Measurements from ENCODE around the gene KERA. TPM values are rescaled to one million over a fixed set of nuclear protein-coding genes. Genes with fewer than 3 reads are reported as not detected.

Gene KERA
- total RNA-seq, 3 donors from 2014 or later: not detected

- DNase-seq: no peak
- peaks cover 3% of the 10 kb centered on the region for H3K27me3 Mint-ChIP-seq (ENCODE audit: low read depth)
- peaks cover 9% of the 10 kb centered on the region for H3K4me1 Mint-ChIP-seq (ENCODE audit: low read depth)
- H3K4me3 Mint-ChIP-seq: no peak overlapping the region
- H3K36me3 Mint-ChIP-seq (ENCODE audit: insufficient read depth): no peaks in the 10 kb centered on the region
- no peak for ATAC-seq
- no peaks in the 10 kb centered on the region for H3K9me3 Mint-ChIP-seq
Measured at GRCh38 chr12:91009319-91009950, 48.4 kb downstream of the KERA start.

GRCh38 chr12:91007531-91008290 is 50.1 kb downstream of the KERA start:
- Mint-ChIP-seq H3K36me3 (ENCODE audit: insufficient read depth) (no peaks in the 10 kb centered on the region), H3K4me1 (ENCODE audit: low read depth) (peaks cover 9% of the 10 kb centered on the region), H3K9me3 (no peaks in the 10 kb centered on the region), H3K4me3 (no peak overlapping the region), H3K27me3 (ENCODE audit: low read depth) (peaks cover 3% of the 10 kb centered on the region)
- no peak for DNase-seq
- no peak for ATAC-seq

- peaks cover 9% of the 10 kb centered on the region for H3K4me1 Mint-ChIP-seq (ENCODE audit: low read depth)
- H3K27me3 Mint-ChIP-seq (ENCODE audit: low read depth): peaks cover 3% of the 10 kb centered on the region
- H3K36me3 Mint-ChIP-seq (ENCODE audit: insufficient read depth): no peaks in the 10 kb centered on the region
- no peak for DNase-seq
- H3K4me3 Mint-ChIP-seq: no peak within 1 kb of the TSS
- ATAC-seq: no peak
- no peaks in the 10 kb centered on the region for H3K9me3 Mint-ChIP-seq
Measured at GRCh38 chr12:91004872-91005271, 53.0 kb downstream of the KERA start, which contains the start of gene EPYC. Gene EPYC (minus strand): TSS chr12:91004972. CDS start chr12:91002565, 2,407 bp downstream.

GRCh38 chr12:91003737-91004136 is 54.1 kb downstream of the KERA start:
- Mint-ChIP-seq H3K36me3 (ENCODE audit: insufficient read depth) (no peaks in the 10 kb centered on the region), H3K27me3 (ENCODE audit: low read depth) (peaks cover 3% of the 10 kb centered on the region)
- no peak for ATAC-seq

GRCh38 chr12:91001306-91001705 is 56.5 kb downstream of the KERA start:
- Mint-ChIP-seq H3K4me3 (no peak overlapping the region), H3K4me1 (ENCODE audit: low read depth) (no peaks in the 10 kb centered on the region), H3K27me3 (ENCODE audit: low read depth) (no peaks in the 10 kb centered on the region), H3K9me3 (no peaks in the 10 kb centered on the region), H3K36me3 (ENCODE audit: insufficient read depth) (no peaks in the 10 kb centered on the region)
- DNase-seq (no peak), ATAC-seq (no peak)

More at GRCh38 chr12:91003737-91004136, 54.1 kb downstream of the KERA start:
- H3K4me3 Mint-ChIP-seq: no peak overlapping the region
- H3K4me1 Mint-ChIP-seq (ENCODE audit: low read depth): peaks cover 9% of the 10 kb centered on the region
- no peaks in the 10 kb centered on the region for H3K9me3 Mint-ChIP-seq
- DNase-seq: no peak

Other genes with a start within 250 kb of the KERA start
- gene CCER1, start 102.8 kb downstream of the KERA start, total RNA-seq: not detected
- not detected for gene EPYC, start 53.1 kb downstream of the KERA start, total RNA-seq
- under 1 TPM; 0.14 to 0.35 (median 0.32) TPM for gene LUM, start 53.5 kb upstream of the KERA start, total RNA-seq
- 1 to 10 TPM; 1.6 to 4.0 (median 3.4) TPM for gene DCN, start 124.8 kb upstream of the KERA start, total RNA-seq

Data from activated T-cell treated with anti-CD3 and anti-CD28 coated beads, Interleukin-2, amount 50 U/mL, for 4 hours (primary cell).